ENCODE results near the gene KLK6.

- TF ChIP-seq POLR2A (IDR thresholded peaks at IDR 0.05): no peak
- TF ChIP-seq, protein P1, sequence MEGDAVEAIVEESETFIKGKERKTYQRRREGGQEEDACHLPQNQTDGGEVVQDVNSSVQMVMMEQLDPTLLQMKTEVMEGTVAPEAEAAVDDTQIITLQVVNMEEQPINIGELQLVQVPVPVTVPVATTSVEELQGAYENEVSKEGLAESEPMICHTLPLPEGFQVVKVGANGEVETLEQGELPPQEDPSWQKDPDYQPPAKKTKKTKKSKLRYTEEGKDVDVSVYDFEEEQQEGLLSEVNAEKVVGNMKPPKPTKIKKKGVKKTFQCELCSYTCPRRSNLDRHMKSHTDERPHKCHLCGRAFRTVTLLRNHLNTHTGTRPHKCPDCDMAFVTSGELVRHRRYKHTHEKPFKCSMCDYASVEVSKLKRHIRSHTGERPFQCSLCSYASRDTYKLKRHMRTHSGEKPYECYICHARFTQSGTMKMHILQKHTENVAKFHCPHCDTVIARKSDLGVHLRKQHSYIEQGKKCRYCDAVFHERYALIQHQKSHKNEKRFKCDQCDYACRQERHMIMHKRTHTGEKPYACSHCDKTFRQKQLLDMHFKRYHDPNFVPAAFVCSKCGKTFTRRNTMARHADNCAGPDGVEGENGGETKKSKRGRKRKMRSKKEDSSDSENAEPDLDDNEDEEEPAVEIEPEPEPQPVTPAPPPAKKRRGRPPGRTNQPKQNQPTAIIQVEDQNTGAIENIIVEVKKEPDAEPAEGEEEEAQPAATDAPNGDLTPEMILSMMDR (IDR thresholded peaks at IDR 0.05): no peak
Measured at GRCh38 chr19:50968716-50969412, 527 bp downstream of the KLK6 start.

Measured in tibial nerve (tissue), 3 donors.